Mammary epithelial cell (primary cell): ENCODE measurements around the gene ERC1.

ENCODE experiments used
- CTCF ChIP-seq, 2 donors: IDR thresholded peaks in 1 of 2; conservative IDR thresholded peaks in 1 of 2; 2 replicates each; pipeline ENCODE4 v1.5.1; 2011 to 2012; ENCODE audit warnings: inconsistent platforms in 2 of 2, low read length in 2 of 2, mild to moderate bottlenecking in 2 of 2, control low read depth in 1 of 2, low read depth in 1 of 2; ENCODE audit not compliant: insufficient read depth in 1 of 2; ENCODE audit errors: extremely low read depth in 1 of 2
- EZH2 ChIP-seq: IDR thresholded peaks from 2 replicates; pipeline ENCODE4 v1.6.1; 2012; ENCODE audit warnings: low read length, inconsistent platforms, borderline replicate concordance

GRCh38 chr12:1216560-1216959 lies 225.5 kb downstream of the ERC1 start:
- TF ChIP-seq CTCF (conservative IDR thresholded peaks at IDR 0.05 in 1 of 2, IDR thresholded peaks at IDR 0.05 in 1 of 2; ENCODE audit: extremely low read depth in 1 of 2, insufficient read depth in 1 of 2, low read depth in 1 of 2, low read length in 2 of 2) = no peak
- TF ChIP-seq EZH2 = no peak
